KBM-7 (cell line): ENCODE measurements around the gene MACROD2.

Experiments
- DNase-seq: peaks from one replicate; pipeline ENCODE4 v3.0.0-alpha.2; 2015
- in situ Hi-C: fragments of 300-500 bp; cut with MboI; formaldehyde crosslinking; loops from 2 replicates; pipeline ENCODE4 v1.14.3; 2020; ENCODE audit warnings: low sequenced_read_pairs, low pct_unique_long_range_greater_than_20kb, mixed read lengths

Gene MACROD2

GRCh38 chr20:15638816-15639215 lies 1643.5 kb downstream of the MACROD2 start:
- in situ Hi-C loops = no loop called here
- DNase-seq = no peak

DNA sequence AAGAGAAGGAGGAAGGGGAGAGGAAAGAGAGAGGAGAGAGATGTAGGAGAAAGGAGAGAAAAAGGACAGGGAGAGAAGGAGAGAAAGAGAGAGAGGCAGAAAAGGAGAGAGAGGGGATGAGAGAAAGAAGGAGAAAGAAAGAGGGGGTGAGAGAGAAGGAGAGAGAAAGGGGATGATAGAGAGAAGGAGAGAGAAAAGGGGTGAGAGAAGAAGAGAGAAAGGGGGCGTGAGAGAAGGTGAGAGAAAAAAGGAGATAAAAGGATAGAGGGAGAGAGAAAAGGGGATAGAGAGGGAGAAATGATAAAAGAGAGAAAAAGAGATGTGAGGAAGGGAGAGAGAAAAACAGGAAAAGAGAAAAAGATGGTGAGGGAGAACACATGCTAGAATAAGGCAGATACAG lies 1644.5 kb downstream of the MACROD2 start:
- in situ Hi-C loops = no loop called here
- no peak for DNase-seq

GRCh38 chr20:15642109-15642508 lies 1646.8 kb downstream of the MACROD2 start:
- DNase-seq = no peak
- in situ Hi-C loops = no loop called here

DNA sequence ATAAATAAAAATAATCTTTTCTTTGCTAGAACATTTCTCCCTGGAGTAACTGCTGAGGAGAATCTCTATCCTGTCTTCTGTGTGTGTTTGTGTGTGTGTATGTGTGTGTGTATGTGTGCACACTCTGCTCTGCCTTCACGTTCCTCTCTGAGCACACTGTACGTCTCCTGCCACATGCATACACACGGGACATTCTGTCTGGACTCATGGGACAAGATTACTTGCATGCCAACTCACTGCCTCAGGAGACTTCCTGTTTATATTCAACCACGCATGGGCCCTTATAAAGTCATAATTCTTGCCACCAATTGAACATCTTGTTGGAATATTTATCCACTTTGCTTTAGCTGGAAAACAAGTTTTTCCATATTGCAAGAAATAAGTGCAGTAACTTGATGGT lies 1647.4 kb downstream of the MACROD2 start:
- DNase-seq = no peak
- in situ Hi-C loops = no loop called here

DNA sequence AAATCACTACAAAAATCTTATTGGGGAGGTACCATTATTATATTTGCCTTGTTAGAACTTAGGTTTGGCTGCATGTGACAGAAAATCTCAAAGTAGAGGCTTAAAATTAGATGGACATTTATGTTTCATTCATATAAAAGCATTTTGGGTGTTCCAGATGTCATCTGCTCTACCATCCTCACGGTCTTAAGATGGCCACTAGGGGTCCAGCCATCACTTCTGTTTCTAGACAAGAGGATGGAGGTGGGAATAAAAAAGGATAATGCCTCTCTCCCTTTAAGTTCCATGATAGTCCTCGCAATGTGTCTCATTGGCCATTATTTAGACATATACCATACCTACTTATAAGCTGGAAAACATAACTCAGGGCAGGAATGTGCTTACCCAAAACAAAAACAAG lies 1648.4 kb downstream of the MACROD2 start:
- in situ Hi-C loops = no loop called here
- DNase-seq = no peak

DNA sequence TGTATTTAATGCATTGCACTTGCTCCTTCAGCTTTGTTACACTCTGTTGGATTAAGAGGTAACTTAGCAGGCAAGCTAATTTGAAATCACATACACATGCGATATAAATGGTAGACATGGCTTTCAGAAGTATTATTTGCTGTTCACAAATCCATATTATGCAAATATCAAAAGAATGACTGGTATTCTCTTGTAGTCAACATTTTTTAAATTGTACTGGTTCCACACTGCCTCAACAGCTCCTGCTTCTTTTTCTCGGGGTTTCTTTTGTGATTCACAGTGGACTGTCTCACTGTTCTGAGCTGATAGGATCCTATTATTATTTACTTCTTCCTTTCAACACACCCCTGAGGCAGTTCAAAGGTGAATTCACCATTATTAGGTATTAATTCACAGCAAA lies 1650.5 kb downstream of the MACROD2 start:
- DNase-seq = no peak
- in situ Hi-C loops = no loop called here

DNA sequence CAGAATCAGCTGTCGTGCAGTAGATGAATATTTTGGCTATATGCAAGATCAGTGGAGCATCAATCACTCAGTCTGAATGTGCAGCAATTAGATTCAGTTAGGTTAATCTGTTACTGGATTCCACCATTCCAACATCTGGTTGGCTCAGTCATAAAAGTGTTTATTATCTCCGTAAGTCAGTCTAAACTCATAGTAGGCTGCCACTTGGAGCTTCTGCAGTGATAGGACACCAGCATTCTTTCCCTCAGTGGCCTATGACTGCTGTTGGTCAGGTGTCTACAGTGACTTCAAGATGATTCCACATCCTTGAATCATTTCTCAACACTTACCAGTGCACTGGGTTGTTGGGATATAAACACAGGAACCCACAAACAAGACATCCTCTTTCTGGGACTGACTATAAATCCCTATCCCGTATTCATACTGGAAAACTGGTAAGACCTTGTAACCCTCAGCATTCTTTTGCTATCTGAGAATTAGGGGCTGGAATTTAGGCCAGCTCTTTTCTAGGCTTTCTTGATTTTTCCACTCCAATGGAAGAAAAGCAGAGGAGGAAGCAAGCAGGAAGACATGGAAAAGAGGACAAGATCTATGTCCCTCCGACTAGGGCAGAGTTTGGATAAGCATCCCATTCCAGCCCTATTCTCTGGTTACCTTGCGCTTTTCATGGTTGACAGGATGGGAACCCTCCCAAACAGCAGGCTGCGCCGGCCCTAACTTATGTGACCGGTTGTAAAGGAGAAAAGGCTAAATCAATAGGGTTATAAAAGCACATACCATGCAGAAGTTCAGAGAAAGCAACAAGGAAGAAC lies 1658.3 kb downstream of the MACROD2 start:
- in situ Hi-C loops = no loop called here
- DNase-seq = no peak

DNA sequence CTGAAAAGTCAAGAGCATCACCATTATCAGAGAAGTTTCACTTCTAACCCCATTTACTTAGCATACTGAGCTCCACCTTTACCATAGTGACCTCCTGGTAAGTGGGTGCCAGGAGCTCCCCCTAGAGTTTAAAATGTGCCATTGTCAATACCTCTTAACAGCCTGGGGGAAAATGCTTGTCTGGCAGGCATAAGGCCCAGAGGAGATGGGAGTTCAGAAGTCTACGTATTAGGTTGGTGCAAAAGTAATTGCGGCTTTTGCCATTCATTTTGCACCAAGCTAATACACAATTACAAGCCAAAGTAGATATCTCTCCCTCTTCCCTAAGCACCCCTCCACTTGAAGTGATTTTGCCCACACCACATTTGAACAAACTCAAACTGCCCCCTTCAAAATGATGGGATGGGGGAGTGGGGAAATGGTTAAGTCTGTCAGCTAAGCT lies 1658.9 kb downstream of the MACROD2 start:
- in situ Hi-C loops = no loop called here
- DNase-seq = peak; percentile 63

GRCh38 chr20:15655295-15655874 lies 1660.1 kb downstream of the MACROD2 start:
- DNase-seq = no peak
- in situ Hi-C loops = no loop called here

- no peak for DNase-seq
- in situ Hi-C loops = no loop called here
These were observed 1660.8 kb downstream of the MACROD2 start for GRCh38 chr20:15656124-15656523.

GRCh38 chr20:15658295-15658694 lies 1663.0 kb downstream of the MACROD2 start:
- in situ Hi-C loops = no loop called here
- DNase-seq = no peak

DNA sequence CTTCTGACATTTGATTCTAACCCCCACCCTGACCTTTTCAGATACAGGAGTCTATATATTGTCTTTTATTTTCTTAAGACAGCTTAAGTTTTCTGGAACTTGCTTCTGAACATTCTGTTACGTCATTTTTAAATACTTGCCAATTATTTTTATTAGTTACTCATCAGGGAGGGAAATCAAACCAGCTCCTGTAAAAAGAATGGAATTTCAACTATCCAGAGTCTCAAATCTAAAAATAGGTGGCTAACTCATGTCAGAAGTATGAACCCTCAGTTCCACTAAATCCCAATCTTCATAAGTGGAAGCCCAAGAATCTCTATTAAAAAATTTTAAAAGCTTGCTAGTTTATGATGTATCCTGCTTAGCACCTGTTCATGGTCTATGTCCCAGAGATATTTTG lies 1677.9 kb downstream of the MACROD2 start:
- no peak for DNase-seq
- in situ Hi-C loops = no loop called here

- in situ Hi-C loops = no loop called here
- no peak for DNase-seq
These were observed 1679.1 kb downstream of the MACROD2 start for GRCh38 chr20:15674253-15675060.

- no peak for DNase-seq
- in situ Hi-C loops = no loop called here
These were observed 1679.8 kb downstream of the MACROD2 start for GRCh38 chr20:15675061-15675514.

- in situ Hi-C loops = no loop called here
- DNase-seq = no peak
These were observed 1680.6 kb downstream of the MACROD2 start for GRCh38 chr20:15675813-15676484.

GRCh38 chr20:15676815-15677214 lies 1681.5 kb downstream of the MACROD2 start:
- in situ Hi-C loops = no loop called here
- no peak for DNase-seq

GRCh38 chr20:15682690-15683089 lies 1687.4 kb downstream of the MACROD2 start:
- DNase-seq = no peak
- in situ Hi-C loops = no loop called here

DNA sequence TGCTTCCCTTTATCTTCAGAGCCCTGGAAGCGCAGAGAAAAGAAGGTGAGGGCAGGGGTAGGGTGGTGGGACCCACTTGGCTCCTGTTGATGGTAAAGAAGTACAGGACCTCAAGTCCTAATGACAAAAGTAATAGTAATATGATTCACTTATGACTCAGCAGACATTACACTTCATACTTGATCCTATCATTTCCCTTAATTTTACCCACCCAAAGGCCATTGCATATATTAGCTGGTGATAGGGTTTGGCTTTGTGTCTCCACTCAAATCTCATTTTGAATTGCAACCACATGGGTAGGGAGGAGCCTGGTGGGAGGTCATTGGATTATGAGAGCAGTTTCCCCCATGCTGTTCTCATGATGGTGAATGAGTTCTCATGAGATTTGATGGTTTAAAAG lies 1697.3 kb downstream of the MACROD2 start:
- no peak for DNase-seq
- in situ Hi-C loops = no loop called here

DNA sequence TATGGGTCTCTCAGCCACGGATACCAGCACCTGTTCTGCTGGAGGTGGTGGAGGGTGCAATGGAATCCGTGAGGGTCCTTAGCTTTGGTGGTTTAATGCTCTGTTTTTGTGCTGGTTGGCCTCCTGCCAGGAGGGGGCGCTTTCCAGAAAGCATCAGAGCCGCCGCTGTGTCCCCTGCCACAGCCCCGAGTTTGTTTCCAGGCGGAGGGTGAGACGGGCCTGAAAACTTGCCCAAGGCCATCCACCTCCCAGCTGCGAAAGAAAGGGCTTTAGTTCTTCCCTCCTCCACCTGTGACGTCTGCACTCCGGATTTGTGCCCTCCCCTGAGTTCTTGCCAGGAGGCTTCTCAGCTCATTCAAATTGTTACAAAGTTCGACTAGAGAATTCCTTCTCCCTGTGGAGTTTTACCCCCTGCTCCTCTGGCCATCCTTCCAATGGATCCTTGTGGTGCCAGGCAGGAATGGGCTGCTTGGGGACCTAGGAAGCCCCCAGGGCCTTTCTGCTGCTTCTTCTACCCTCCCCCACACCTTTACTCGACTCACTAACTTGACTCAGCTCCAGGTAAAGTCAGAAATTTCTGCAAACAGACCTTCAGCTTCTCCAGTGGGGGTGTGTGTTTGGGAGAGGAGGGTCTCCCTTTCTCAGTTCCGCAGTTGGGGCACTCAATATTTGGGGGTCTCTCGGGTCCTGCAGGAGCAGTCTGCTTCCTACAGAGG lies 1704.3 kb downstream of the MACROD2 start:
- DNase-seq = no peak
- in situ Hi-C loops = no loop called here
